ENCODE measurements around the gene SDC3. TPM values are rescaled to one million over a fixed set of nuclear protein-coding genes. Genes with fewer than 3 reads are reported as not detected.

SDC3 gene

Small RNA genes within 50 kb of the gene (small RNA-seq; reads per million reads assigned to genes)
- gene RN7SKP91 (ENCODE audit: insufficient read depth) (not detected), gene RN7SL371P (ENCODE audit: insufficient read depth) (not detected)

Data from mesendoderm (in vitro differentiated cells).